Hematopoietic multipotent progenitor cell treated with erythropoietin and hydrocortisone succinate and interleukin-3 and kit ligand, for 6 days (in vitro differentiated cells): ENCODE data around the gene ATN1.
"Not testable (repeated sequence)": the region's sequence is repeated elsewhere in the genome, so short reads cannot be mapped to it uniquely, and the experiment has no call there.

Experiments used
- DNase-seq: peaks from one replicate; pipeline ENCODE4 v3.0.0-alpha.2; 2015

The ATN1 gene, protein sequence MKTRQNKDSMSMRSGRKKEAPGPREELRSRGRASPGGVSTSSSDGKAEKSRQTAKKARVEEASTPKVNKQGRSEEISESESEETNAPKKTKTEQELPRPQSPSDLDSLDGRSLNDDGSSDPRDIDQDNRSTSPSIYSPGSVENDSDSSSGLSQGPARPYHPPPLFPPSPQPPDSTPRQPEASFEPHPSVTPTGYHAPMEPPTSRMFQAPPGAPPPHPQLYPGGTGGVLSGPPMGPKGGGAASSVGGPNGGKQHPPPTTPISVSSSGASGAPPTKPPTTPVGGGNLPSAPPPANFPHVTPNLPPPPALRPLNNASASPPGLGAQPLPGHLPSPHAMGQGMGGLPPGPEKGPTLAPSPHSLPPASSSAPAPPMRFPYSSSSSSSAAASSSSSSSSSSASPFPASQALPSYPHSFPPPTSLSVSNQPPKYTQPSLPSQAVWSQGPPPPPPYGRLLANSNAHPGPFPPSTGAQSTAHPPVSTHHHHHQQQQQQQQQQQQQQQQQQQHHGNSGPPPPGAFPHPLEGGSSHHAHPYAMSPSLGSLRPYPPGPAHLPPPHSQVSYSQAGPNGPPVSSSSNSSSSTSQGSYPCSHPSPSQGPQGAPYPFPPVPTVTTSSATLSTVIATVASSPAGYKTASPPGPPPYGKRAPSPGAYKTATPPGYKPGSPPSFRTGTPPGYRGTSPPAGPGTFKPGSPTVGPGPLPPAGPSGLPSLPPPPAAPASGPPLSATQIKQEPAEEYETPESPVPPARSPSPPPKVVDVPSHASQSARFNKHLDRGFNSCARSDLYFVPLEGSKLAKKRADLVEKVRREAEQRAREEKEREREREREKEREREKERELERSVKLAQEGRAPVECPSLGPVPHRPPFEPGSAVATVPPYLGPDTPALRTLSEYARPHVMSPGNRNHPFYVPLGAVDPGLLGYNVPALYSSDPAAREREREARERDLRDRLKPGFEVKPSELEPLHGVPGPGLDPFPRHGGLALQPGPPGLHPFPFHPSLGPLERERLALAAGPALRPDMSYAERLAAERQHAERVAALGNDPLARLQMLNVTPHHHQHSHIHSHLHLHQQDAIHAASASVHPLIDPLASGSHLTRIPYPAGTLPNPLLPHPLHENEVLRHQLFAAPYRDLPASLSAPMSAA (N-terminal part only)

DNA sequence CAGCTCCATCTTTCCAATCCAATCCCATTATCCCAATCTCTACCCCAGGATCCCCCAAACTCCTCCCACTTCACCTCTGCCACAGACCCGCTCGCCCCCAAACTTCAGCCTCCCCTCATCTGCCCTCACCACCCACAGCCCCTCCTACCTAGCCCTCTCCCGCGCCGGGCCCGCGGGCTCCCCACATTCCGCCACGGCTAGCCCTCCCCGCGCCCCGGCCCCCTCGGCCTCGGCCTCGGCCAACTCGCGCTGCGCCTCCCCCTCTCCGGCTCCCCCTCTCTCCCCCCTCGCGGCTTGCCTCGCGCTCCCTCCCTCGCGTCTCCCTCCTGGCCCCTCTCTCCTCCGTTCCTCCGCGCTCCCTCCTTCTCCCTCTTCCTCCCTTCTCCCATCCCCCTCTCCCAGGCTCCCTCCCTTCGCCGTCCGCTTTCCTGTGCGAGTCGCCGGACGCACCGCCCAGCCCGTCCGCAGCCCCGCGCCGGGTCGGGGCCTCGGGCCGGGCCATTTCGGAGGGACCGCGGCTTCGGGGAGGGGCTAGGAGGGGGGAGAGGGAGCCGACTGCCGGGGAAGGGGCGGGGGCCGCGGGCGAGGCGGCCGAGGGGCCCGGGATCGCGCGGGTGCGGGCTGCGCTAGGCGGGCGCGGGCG lies at the start of gene ATN1:
Gene ATN1, plus strand, starts transcription at position 581 of the 643 bp plus-strand sequence. CDS start 6,043 bp downstream, outside the sequence.
- peak; percentile 69 for DNase-seq

DNA sequence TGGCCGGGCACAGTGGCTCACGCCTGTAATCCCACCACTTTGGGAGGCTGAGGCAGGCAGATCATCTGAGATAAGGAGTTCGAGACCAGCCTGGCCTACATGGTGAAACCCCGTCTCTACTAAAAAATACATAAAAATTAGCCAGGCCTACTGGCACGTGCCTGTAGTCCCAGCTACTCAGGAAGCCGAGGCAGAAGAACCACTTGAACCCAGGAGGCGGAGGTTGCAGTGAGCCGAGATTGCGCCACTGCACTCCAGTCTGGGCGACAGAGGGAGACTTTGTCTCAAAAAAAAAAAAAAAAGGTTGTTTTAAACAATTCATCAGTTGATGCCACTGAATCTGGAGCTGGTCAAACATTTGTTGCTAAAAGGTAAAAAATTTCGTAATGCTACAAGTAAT lies 47.9 kb upstream of the ATN1 start:
- not testable (repeated sequence) for DNase-seq

DNA sequence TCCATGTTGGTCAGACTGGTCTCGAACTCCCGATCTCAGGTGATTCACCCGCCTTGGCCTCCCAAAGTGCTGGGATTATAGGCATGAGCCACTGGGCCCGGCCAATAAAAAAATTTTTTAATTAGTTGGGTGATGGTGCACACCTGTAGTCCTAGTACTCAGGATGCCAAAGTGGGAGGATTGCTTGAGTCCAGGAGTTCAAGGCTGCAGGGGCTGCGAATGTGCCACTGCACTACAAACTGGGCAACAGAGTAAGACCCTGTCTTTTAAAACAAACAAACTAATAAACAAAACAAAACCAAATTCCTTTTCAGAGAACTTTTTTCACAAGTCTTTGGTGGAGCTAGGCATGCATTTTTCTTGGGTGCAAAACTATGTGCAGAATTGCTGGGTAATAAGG lies 44.5 kb upstream of the ATN1 start:
- no peak for DNase-seq

DNA sequence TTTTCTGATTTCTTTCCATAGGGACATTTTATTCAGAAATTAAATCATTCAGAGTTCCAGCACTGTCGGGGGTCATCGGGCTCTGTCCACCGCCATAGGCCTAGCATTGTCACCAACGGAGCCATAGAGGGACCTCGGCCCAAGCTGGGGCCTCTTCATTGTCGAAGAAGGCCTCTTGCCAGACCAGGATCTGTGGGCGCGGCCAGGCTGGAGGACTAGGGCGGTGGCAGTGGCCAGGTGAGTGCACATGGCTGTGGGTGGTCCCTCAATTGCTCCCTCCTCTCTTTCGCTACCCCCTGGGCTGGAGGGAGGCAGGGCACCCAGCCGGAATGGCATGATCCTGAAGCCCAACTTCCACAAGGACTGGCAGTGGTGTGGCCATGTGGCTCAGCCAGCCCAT lies 44.1 kb upstream of the ATN1 start:
- no peak for DNase-seq

DNA sequence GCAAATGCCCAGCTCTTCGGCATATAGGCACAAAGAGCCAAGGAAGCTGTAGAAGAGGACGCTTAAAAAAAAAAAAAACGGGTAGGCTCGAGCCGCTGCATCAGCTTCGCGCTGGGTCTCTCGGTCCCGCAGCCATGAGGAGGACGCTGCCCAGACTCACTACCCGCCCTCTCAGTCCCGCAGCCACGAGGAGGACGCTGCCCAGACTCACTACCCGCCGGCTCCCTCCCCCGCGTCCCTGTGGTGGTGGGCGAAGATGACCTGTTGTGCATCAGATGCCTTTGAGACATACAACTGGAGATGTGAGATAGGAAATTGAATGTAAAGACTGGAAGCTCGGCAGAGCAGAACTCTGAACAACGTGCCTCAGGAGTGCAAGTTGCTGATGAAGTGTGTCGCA lies 43.2 kb upstream of the ATN1 start:
- no peak for DNase-seq

DNA sequence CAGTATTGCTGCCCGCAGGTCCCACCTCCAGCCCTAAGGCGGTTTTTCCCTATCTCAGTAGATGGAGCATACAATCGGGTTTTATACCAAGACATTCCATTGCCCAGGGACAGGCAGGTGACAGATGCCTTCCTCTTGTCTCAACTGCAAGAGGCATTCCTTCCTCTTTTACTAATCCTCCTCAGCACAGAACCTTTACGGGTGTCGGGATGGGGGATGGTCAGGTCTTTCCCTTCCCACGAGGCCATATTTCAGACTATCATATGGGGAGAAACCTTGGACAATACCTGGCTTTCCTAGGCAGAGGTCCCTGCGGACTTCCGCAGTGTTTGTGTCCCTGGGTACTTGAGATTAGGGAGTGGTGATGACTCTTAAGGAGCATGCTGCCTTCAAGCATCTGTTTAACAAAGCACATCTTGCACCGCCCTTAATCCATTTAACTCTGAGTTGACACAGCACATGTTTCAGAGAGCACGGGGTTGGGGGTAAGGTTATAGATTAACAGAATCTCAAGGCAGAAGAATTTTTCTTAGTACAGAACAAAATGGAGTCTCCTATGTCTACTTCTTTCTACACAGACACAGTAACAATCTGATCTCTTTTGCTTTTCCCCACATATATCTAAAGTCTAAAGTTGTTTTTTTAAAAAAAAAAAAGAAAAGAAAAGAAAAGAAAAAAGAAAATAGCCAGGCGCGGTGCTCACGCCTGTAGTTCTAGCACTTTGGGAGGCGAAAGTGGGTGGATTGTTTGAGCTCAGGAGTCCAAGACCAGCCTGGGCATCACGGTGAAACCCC lies 41.4 kb upstream of the ATN1 start:
- not testable (repeated sequence) for DNase-seq

DNA sequence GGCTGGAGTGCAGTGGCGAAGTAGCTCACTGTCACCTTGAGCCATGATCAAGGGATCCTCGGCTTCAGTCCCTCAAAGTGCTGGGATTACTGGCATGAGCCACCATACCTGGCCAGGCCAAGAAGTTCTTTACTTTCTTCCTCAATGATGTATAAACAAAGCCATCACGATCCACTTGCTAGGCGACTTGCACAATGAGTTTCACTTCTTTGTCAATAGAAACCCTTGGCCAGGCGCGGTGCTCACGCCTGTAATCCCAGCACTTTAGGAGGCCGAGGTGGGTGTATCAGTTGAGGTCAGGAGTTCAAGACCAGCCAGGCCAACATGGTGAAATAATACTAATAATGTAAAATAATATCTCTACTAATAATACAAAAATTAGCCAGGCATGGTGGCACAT lies 40.3 kb upstream of the ATN1 start:
- DNase-seq = no peak

DNA sequence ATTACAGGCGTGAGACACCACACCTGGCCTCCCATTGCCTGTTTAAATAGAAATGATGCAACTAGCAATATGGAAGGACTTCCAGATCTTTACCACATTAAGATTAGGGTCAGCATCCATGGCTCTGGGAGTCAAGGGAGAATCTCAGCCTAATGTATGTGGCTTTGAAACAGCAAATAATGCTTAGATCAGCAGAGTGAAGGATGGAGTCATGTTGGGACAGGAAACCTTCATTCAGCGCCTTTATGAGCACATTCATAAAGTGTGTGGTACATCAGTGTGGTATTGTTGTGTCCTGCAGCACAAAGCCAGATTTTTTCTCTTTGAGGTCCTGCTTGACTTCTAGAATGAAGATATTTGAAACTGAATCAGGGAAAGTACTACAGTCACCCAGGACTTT lies 39.4 kb upstream of the ATN1 start:
- DNase-seq = no peak

DNA sequence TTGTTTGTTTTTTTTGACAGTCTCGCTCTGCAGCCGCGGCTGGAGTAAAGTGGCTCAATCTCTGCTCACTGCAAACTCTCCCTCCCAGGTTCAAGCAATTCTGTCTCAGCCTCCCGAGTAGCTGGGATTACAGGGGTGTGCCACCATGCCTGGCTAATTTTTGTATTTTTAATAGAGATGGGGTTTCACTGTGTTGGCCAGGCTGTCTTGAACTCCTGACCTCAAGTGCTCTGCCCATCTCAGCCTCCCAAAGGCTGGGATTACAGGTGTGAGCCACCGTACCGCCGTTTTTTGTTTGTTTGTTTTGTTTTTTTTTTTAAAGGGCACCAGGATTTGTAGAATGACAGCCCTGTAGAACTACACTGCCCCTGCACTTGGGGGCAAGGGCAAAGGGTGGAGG lies 39.0 kb upstream of the ATN1 start:
- not testable (repeated sequence) for DNase-seq

DNA sequence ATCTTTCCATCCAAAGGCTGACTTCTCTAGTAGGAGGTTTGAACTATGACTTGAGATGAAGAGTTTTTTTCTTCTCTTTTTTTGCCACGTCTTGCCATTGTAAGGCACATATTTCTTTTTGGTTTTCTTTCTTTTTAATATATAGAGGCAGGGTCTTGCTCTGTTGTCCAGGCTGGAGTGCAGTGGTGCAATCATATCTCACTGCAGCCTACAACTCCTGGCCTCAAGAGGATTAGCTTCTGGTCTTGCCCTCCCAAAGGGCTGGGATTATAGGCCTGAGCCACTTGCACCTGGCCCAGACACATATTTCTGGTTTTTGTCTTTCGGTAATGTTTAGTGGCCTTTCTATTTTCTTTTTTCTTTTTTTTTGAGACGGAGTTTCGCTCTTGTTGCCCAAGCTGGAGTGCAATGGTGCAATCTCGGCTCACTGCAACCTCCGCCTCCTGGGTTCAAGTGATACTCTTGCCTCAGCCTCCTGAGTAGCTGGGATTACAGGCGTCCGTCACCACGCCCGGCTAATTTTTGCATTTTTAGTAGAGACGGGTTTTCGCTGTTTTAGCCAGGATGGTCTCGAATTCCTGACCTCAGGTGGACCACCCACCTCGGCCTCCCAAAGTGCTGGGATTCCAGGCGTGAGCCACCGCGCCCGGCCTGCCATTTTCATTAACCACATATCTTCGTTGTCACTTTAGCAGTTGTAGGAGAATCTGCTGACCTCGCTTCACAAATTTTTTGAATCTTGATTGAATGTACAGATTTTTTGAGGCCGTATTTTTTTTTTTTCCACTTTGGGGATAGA lies 37.8 kb upstream of the ATN1 start:
- DNase-seq = not testable (repeated sequence)

DNA sequence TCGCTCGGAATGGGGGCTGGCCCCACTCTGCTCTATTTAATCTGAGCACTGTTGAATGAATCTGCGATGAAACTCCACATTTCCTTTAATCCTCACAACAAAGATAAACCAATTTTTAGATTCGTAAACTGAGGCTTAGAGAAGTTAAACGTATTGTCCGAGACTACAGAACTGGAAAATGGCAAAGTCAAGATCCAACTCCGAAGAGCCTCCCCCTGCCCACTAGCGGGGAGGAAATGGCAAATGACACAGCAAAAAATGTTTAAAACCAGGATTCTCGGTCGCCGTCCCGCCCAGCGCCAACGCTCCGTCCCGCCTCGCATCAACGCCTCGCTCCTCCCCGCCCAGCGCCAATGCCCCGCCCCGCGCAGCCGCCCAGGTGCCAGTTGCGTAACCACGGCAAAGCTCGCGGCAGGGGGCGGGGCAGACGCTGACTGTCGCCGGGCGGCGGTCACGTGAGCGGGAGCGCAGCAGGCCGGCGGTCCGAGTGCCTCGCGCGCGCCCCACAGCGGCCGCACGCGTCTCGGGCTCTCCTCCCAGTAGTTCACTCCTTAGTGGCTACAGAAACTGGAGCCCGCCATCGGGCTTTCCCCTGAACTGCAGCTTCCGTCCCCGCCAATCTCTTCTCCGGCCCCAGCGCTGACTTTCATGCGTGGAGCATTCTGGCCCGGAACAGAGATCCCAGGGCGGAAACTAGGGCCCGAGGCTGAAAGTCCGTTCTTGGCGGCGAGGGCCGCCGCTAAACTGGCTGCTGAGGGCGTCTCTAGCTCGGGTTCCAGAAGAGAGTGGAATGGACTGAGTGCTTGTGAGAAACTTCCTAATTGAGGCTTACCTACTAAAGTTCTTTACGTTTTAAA lies 36.7 kb upstream of the ATN1 start:
- DNase-seq = peak; percentile 98

DNA sequence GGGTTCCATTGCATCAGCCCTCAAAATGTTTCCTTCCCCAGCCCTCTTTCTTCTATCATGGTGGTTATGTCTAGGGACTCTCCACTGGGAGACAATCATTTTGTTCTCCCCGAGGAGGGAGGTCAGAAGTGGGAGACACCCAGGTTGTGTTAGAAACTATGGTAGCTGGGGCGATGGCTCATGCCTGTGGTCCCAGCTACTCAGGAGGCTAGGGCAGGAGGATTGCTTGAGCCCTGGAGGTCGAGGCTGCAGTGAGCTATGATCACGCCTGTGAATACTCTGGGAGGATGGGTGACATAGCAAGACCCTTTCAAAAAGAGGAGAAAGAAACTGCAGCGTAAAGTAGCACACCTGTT lies 36.1 kb upstream of the ATN1 start:
- DNase-seq = no peak

DNA sequence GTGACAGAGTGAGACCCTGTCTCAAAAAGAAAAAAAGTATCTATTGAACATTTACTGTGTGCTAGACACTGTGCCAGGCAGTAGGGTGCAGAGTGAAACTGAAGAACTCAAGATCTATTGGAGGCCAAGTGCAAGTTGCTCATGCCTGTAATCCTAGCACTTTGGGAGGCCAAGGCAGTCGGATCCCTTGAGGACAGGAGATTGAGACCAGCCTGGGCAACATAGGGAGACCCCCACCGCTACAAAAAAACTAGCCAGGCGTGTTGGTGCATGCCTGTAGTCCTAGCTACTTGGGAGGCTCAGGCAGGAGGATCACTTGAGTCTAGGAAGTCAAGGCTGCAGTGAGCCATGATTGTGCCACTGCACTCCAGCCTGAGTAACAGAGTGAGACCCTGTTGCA lies 35.1 kb upstream of the ATN1 start:
- DNase-seq = not testable (repeated sequence)

DNA sequence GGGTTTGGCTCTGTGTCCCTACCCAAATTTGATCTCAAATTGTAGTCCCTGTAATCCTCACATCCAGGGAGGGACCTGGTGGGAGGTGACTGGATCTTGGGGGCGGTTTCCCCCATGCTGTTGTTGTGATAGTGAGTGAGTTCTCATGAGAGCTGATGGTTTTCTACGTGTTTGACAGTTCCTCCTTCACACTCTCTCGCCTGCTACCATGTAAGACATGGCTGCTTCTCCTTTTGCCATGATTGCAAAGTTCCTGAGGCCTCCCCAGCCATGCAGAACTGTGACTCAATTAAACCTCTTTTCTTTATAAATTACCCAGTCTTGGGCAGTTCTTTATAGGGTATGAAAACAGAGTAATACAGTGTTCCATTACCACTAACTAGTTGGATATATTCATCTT lies 33.4 kb upstream of the ATN1 start:
- DNase-seq = no peak

DNA sequence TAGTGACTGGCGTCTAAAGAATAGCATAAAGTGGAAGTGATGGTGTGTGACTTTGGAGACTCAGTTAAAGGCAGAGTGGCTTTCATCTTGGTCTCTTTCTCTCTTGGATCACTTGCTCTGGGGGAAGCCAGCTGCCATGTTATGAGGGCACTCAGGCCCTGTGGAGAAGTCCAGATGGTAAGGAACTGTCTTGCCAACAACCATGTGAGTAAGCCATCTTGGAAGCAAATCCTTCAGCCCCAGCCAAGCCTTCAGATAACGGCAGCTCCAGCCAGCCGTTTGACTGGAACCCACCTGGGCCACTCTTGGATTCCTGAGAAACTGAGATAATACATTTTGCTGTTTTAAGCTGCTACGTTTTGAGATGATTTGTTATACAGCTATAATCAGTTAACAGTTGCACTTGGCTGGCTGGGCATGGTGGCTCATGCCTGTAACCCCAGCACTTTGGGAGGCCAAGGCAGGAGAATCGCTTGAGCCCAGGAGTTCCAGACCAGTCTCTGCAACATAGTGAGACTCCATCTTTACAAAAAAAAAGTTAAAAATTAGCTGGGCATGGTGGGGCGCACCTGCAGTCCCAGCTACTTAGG lies 30.8 kb upstream of the ATN1 start:
- DNase-seq = no peak

DNA sequence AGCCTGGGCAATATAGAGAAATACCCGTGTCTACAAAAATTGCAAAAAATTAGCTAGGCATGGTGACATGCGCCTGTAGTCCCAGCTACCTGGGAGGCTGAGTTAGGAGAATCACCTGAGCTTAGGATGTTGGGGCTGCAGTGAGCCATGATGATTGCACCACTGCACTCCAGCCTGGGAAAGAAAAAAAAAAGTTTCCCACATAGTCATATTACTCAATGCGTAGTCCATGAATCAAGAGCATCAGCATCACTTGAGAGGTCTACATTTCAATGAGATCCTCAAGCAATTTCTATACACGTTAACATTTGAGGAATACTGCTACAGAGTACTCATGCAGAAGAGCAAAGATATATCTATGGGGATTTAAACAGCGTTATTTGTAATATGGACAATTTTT lies 28.3 kb upstream of the ATN1 start:
- DNase-seq = no peak

DNA sequence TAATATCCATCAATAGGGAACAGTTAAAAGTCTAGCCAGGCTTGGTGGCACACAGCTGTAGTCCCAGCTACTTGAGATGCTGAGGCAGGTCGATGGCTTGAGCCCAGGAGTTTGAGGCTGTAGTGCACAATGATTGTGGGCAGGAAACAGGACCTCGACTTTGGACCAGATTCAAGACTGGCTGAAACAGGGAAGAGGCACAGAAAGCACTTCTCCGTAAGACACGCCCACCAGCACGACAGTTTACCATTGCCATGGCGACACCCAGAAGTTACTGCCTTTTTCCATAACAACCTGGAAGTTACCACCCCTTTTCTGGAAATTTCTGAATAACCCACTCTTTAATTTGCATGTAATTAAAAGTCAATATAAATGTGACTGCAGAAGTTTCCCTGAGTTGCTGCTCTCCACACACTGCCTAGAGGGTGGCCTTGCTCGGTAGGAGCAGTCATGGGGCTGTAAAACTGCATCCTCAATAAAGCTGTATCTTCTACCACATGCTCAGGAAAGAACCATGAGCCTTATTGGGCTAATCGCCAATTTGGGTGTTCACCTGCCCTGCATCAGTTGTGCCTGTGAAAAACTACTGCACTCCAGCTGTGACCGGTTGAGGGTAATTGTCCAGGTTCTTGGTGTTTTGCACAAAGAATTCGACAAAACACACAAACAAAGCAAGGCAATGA lies 27.8 kb upstream of the ATN1 start:
- DNase-seq = peak; percentile 84

DNA sequence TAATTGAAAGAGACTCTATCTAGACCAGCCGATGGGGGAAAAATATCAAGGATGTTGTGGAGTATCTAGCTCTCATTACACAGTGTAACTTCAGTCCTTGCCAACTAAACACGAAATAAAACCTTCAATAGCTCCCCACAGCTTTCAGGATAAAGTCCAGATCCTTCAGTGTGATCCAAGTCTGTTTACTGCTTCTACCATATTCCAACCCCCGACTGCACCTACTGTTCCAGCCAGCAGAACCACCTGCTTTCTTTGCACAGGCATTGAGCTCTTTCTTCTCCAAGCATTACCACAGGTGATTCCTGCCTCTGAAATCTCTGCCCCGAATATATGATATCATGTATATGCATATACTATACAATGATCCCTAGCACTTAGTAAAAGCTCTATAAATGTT lies 25.3 kb upstream of the ATN1 start:
- DNase-seq = no peak

DNA sequence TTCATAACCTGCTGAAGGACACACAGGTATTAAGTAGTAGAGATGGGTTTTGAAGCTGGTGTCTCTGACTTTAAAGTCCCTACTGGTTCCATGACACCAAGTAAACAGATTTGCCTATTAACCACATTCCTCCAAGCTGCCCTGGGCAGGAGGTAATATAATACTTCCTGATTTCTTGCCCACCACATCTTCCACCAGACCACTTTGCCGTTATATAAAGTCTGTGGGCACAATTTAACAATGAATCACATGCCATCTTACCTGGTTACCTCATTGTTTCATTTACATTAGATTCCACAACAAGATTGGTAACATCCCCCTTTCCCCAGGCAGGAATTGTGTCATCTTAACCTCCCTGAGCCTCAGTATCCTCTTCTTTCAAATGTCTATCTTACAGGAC lies 24.0 kb upstream of the ATN1 start:
- DNase-seq = peak; percentile 29
